ENCODE results near the gene BORCS6.

Gene BORCS6

DNA sequence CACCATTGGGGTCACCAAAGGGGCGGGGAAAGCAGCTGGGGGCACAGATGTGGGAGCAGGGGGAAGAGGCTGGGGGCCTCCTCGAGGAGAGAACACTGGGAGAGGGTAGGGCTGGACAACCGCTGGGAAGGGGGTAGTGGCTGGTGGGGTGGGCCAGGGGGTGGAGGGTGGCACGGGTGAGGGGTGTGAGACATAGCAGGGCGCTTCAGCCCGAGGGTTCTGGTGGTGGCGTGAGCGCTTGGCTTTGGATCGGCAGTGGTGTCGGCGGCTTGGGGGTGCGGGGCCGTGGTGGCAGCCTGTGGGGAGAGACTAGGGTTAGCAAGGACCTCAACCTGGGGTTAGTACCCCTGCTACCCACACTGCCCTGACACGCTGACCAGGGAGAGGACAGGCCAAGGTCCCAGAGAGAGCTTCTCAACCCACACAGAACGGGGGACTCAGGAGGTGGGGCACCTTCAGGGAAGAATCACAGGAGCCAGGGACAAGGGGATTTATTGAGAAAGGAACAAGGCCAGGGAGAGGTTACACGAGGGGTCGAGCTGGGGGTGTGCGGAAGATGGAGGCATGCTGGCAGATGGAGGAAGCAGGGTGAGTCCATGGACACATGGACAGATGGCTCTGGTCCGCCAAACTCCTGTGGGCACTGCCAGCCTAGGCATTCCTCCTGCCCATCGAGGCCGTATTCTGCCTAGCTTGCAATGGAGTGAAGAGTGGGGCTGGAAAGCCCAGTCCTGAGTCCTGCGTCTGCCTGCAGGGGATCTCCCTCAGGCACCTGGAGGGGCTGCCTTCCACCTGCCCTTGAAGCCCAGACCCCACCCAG lies 46.2 kb downstream of the BORCS6 start:
- DNase-seq (ENCODE audit: low read depth in 1 of 2, low spot score in 1 of 2), result no peak

DNA sequence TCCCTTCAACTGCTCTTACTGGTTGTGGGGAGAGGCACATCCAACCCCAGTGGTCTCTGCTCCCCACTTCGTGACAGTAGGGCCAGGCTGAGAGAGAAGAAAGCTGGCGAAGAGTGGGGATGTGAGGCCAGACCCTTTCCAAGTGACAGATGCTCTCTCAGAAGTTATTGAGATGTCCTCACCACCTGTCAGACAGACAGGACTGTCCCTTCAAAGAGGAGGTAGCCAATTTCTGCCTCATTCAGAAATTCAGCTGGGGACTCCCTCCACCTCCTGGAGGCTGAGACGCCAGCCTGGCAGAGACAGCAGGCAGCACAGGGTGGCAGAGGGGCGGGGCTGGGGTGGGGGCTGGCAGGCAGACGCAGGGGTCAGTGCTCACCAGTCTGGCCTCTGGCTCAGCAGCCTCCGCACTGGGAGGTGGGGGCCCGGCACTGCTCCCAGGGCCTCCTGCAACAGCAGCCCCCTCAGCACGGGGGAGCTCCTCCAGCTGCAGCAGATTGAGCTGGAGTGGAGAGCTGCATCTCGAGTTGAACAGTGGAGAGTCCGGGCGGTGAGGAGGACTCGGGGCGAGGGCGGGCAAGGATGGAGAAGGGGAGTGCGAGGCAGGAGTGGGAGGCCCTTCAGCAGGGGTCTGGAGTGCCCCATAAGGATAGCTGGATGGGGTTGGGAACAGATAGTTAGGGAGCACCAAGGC lies 46.9 kb downstream of the BORCS6 start:
- no peak for DNase-seq (ENCODE audit: low read depth in 1 of 2, low spot score in 1 of 2)

DNA sequence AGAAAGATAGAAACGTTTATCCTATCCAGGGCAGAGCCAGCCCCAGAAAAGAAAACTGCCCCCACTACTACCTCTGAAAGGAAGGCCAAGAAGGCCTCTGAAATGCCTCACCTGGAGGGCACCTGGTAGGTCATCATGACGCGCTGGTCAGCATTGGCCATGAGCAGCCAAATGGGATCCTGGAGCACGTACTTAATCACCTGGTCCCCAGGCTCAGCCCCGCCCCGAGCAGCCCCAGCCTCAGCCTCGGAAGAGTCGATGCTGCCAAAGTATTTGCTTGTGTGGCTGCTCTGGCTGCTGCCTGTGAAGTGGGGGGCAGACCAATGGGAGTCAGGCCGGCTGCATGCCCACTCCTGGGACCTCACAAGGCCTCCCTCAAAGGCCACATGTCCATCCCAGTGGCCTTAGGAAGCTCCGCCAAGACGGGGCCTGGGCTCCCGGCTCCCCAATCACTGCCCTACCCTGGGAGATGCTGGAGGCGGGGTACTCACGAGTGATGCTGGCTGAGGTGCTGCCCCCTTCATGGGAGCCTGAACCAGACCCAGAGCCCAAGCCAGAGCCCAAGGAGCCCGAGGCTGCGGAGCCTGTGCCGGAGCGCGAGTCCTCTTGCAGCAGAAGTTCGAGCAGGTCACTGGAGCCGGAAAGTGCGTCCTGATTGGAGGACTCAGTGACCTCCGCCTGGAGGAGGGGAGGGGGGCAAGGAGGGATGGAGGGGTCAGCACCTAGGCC lies 47.7 kb downstream of the BORCS6 start:
- DNase-seq (ENCODE audit: low read depth in 1 of 2, low spot score in 1 of 2), result no peak

DNA sequence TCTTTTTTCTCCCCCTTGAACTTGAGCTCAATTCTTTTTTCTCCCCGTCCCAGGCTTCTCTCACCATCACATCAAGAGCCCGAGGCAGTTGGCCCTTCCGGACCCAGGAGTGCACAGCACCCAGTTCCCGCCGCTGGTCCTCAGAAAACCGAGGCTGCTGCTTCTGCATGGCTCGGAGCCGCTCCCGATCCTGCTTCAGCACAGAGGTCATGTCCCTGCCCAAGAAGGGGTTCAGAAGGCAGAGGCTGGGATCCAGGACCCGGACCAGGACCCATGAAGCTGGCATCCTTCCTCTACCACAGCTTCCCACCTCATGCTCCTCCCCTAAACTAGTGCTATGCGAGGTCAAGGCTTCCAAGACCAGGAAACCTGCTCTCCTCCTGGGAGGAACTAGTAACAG lies 48.2 kb downstream of the BORCS6 start:
- no peak for DNase-seq (ENCODE audit: low read depth in 1 of 2, low spot score in 1 of 2)

DNA sequence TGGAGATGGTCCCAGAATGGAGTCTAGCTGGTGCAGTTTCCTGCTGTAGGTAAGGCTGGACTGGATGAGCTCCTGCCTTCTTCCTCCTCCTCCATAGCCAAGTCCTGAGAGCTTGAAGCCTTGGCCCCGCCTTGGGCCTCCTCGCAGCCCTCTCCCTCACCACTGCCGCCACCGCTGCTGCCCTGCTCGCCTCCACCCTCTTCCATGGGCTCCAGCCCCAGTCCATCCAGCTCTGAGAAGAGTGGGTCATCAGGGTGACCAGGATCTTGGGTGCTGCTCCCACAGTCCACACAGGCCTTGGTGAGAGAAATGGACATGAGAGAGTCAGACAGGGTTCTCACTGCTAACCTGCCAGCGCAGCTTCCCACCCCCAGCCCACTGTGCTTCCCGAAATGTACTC lies 48.9 kb downstream of the BORCS6 start:
- no peak for DNase-seq (ENCODE audit: low read depth in 1 of 2, low spot score in 1 of 2)

DNA sequence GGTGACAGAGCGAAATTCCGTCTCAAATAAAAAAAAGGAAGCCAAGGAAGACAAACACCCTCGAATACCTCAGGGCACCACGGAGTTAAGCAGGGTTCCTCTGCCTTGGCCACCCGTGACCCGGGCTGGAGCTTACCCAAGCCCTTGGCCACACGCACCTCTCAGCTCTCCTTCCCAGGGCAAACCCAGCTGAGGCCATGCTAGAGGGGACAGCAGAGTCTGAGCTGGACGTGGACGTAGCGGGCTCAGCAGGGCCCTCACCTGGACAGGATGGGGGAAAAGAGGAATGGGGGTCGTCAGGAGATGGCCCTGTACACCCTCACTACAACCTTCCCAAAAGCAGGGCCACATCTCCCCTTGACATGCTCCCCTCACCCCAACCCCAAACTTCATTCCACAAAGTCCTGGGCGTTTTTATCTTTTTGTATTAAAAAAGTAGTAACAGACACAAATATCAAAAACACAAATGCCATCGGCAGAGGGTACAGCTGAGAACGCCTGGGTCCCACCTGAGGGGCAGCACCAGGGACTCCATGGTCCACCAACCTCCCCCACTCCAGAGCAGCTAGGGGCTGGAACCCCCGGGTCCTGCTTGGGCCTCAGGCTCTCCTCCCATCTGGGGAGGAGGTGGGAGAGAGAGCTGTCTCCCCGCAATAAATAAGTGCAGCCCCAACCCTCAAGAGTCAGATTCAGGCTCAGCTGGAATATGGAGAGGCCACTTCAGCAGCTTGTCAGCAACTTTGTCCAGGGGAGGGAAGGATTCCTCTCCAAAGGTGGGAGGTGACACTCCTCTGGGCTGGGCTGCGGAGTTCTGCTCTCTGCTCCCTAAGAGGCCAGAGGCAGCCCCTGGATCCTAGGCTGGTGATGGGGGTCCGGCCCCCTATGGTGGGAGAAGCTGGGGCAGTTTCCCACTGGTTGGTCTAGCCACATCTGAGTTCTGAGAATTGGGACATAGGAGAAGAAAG lies 49.6 kb downstream of the BORCS6 start:
- no peak for DNase-seq (ENCODE audit: low read depth in 1 of 2, low spot score in 1 of 2)

DNA sequence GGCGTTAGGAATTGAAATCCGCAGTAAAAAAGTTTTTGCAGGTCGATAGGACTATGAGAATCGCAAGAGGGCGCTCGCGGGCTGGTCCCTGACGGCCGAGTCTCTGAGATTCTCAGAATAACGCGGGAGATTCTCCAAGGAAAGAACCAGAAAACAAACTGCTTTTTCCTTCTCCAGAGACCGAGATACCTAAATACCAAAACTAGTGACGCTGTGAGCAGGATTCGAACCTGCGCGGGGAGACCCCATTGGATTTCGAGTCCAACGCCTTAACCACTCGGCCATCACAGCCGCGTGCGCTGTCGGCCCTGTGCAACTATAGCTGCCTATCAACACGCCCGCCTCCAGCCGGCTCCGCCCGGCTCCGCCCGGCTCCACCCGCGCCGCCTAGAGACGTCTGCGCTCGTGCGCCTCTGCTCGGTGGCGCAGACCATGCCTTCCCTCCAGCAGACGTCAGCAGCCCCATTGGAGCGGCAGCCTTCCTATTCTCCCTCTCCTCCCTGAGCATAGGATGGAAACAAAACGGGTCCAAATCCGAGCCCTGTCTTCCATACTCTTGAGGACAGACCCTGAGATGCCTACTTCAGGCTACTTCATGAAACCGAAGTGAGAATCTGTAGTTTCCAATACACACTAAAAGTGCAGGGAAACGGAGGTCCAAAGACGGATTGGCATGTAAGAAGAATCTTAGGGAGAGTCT lies 51.2 kb downstream of the BORCS6 start:
- DNase-seq (ENCODE audit: low read depth in 1 of 2, low spot score in 1 of 2), result peak; percentile 95 to 98

DNA sequence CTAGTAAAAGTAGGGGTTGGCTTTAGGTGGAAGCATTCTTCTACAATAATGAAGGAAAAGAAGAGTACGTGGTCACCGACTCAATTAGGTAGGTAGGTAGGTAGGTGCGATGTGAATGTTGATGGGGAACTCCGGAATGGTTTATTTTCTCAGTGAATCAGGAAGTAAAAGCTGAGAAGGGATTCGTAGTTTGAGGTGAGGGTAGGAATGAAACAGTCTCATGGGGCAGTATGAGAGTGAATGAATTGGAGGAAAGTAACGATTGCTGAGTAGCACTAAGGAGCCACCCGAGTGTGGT lies 51.7 kb downstream of the BORCS6 start:
- DNase-seq (ENCODE audit: low read depth in 1 of 2, low spot score in 1 of 2), result no peak

All from stimulated activated CD4-positive, alpha-beta T cell treated with anti-CD3 and anti-CD28 coated beads, Interleukin-15, amount 100 ng/mL, for 1 hour (primary cell).